Stimulated activated CD4-positive, alpha-beta T cell treated with anti-CD3 and anti-CD28 coated beads, Interleukin-15, amount 100 ng/mL, for 1 hour (primary cell): ENCODE data around the gene TCEA2.
"Not testable (repeated sequence)": the region's sequence is repeated elsewhere in the genome, so short reads cannot be mapped to it uniquely, and the experiment has no call there.

Source experiments
- DNase-seq, 2 donors: peaks; one replicate each; pipeline ENCODE4 v3.0.0-alpha.2; 2020; ENCODE audit warnings: low read depth in 1 of 2, low spot score in 1 of 2

TCEA2 gene

GRCh38 chr20:64107736-64108457 lies 44.9 kb downstream of the TCEA2 start:
- DNase-seq, result no peak

- DNase-seq, result no peak
Observed at GRCh38 chr20:64108731-64109681, 46.0 kb downstream of the TCEA2 start.

GRCh38 chr20:64109831-64110391 lies 46.9 kb downstream of the TCEA2 start:
- no peak for DNase-seq

- DNase-seq, result no peak
Observed at GRCh38 chr20:64110411-64111068, 47.5 kb downstream of the TCEA2 start.

- DNase-seq, result no peak
Observed at GRCh38 chr20:64111841-64112641, 49.0 kb downstream of the TCEA2 start.

- DNase-seq, result no peak
Observed at GRCh38 chr20:64112691-64113443, 49.9 kb downstream of the TCEA2 start.

GRCh38 chr20:64113444-64113775 lies 50.4 kb downstream of the TCEA2 start:
- no peak for DNase-seq

- no peak for DNase-seq
Observed at GRCh38 chr20:64113796-64114355, 50.9 kb downstream of the TCEA2 start.

GRCh38 chr20:64114356-64114971 lies 51.5 kb downstream of the TCEA2 start:
- no peak for DNase-seq

GRCh38 chr20:64115171-64115911 lies 52.3 kb downstream of the TCEA2 start:
- no peak for DNase-seq

GRCh38 chr20:64116016-64116415 lies 53.0 kb downstream of the TCEA2 start:
- no peak for DNase-seq

GRCh38 chr20:64116541-64117431 lies 53.8 kb downstream of the TCEA2 start:
- no peak for DNase-seq

- not testable (repeated sequence) for DNase-seq
Observed at GRCh38 chr20:64117432-64117777, 54.4 kb downstream of the TCEA2 start.

GRCh38 chr20:64119301-64119680 lies 56.3 kb downstream of the TCEA2 start:
- DNase-seq, result no peak

- DNase-seq, result no peak
Observed at GRCh38 chr20:64119681-64120341, 56.8 kb downstream of the TCEA2 start.

- no peak for DNase-seq
Observed at GRCh38 chr20:64121586-64121985, 58.6 kb downstream of the TCEA2 start.
